ENCODE results near the gene FNDC10.

- TF ChIP-seq CTCF (IDR thresholded peaks at IDR 0.05; ENCODE audit: low read length) = no peak
- TF ChIP-seq EZH2 (IDR thresholded peaks at IDR 0.05; ENCODE audit: borderline replicate concordance, low read length) = no peak
Observed at GRCh38 chr1:1600861-1601563, 1.1 kb upstream of the FNDC10 start.

Data from OCI-LY1 (cell line).